Measurements from ENCODE around the gene TTC31. TPM values are rescaled to one million over a fixed set of nuclear protein-coding genes. Genes with fewer than 3 reads are reported as not detected.

The TTC31 gene
- total RNA-seq, 1 donor from 2014 or later = 22.6 TPM

GRCh38 chr2:74501335-74502071, 18.6 kb downstream of the TTC31 start:
- DNase-seq (ENCODE audit: low spot score) (no peak), ATAC-seq (no peak)
- intact Hi-C loops (cut with DNase I) = no loop called here

- no peak for DNase-seq (ENCODE audit: low spot score)
- ATAC-seq = no peak
- intact Hi-C loops (cut with DNase I) = no loop called here
Measured at GRCh38 chr2:74502147-74502719, 19.4 kb downstream of the TTC31 start.

- intact Hi-C loops (cut with DNase I) = no loop called here
- ATAC-seq (peak; percentile 68), DNase-seq (ENCODE audit: low spot score) (peak; percentile 89)
Measured at GRCh38 chr2:74502720-74503505, 20.0 kb downstream of the TTC31 start.

GRCh38 chr2:74503506-74504475, 20.9 kb downstream of the TTC31 start:
- intact Hi-C loops (cut with DNase I) = no loop called here
- DNase-seq (ENCODE audit: low spot score) (no peak), ATAC-seq (no peak)

GRCh38 chr2:74504591-74504990, 21.7 kb downstream of the TTC31 start:
- no peak for DNase-seq (ENCODE audit: low spot score)
- no peak for ATAC-seq
- intact Hi-C loops (cut with DNase I) = no loop called here

- intact Hi-C loops (cut with DNase I) = no loop called here
- DNase-seq (ENCODE audit: low spot score) (no peak), ATAC-seq (no peak)
Measured at GRCh38 chr2:74505448-74506246, 22.8 kb downstream of the TTC31 start.

- DNase-seq (ENCODE audit: low spot score) (peak; percentile 100), ATAC-seq (peak; percentile 98)
- intact Hi-C loops (cut with DNase I) = no loop called here
Measured at GRCh38 chr2:74507145-74507925, 24.5 kb downstream of the TTC31 start, which contains the start of gene PCGF1. Gene PCGF1 (minus strand): TSS chr2:74507695. CDS start chr2:74507668, 27 bp downstream.

GRCh38 chr2:74507926-74508520, 25.1 kb downstream of the TTC31 start:
- peak; percentile 72 for DNase-seq (ENCODE audit: low spot score)
- intact Hi-C loops (cut with DNase I) = no loop called here
- peak; percentile 28 for ATAC-seq

GRCh38 chr2:74510272-74510671, 27.4 kb downstream of the TTC31 start:
- DNase-seq (ENCODE audit: low spot score) (no peak), ATAC-seq (no peak)
- intact Hi-C loops (cut with DNase I) = no loop called here

GRCh38 chr2:74511104-74511989, 28.5 kb downstream of the TTC31 start:
- intact Hi-C loops (cut with DNase I) = no loop called here
- DNase-seq (ENCODE audit: low spot score) (no peak), ATAC-seq (no peak)

GRCh38 chr2:74512744-74513604, 30.1 kb downstream of the TTC31 start:
- ATAC-seq (no peak), DNase-seq (ENCODE audit: low spot score) (no peak)
- intact Hi-C loops (cut with DNase I) = no loop called here

- DNase-seq (ENCODE audit: low spot score) (no peak), ATAC-seq (no peak)
- intact Hi-C loops (cut with DNase I) = no loop called here
Measured at GRCh38 chr2:74513605-74514367, 30.9 kb downstream of the TTC31 start.

GRCh38 chr2:74514368-74515270, 31.7 kb downstream of the TTC31 start, which contains the start of gene TLX2:
Gene TLX2 (plus strand): TSS chr2:74514450. CDS start chr2:74514807, 357 bp downstream.
- ATAC-seq (no peak), DNase-seq (ENCODE audit: low spot score) (no peak)
- intact Hi-C loops (cut with DNase I) = no loop called here

Data from sciatic nerve (tissue), 2 donors.